Measurements from ENCODE around the gene RINT1. TPM values are rescaled to one million over a fixed set of nuclear protein-coding genes. Genes with fewer than 3 reads are reported as not detected.
"Not testable (repeated sequence)": the region's sequence is repeated elsewhere in the genome, so short reads cannot be mapped to it uniquely, and the experiment has no call there.

RINT1 gene
- polyA plus RNA-seq, 1 donor (not counting 4 experiments of a cell fraction or from before 2014, with no cell fraction given) = 23.6 TPM

- no peaks in the 10 kb centered on the region for H3K9me1 ChIP-seq (ENCODE audit: control insufficient read depth, extremely low read depth, insufficient read depth, low read length)
- no peak for TF ChIP-seq CTCF (optimal IDR thresholded peaks at IDR 0.05 in 1 of 3, IDR thresholded peaks at IDR 0.05 in 1 of 3, conservative IDR thresholded peaks at IDR 0.05 in 1 of 3; ENCODE audit: extremely low read depth in 1 of 3, insufficient read depth in 2 of 3, low read length in 3 of 3)
- TF ChIP-seq EZH2 (IDR thresholded peaks at IDR 0.05; ENCODE audit: low read length) = no peak
- no peak overlapping the region for H3K4me2 ChIP-seq (ENCODE audit: control insufficient read depth, extremely low read depth, insufficient read depth, low read depth, low read length)
- H3K27ac ChIP-seq (ENCODE audit: control insufficient read depth, insufficient read depth, low read length) = no peak overlapping the region
- no peaks in the 10 kb centered on the region for H3K9me3 ChIP-seq (ENCODE audit: control insufficient read depth, low read depth, low read length)
- peaks cover 6% of the 10 kb centered on the region for H3K4me1 ChIP-seq (ENCODE audit: control insufficient read depth, extremely low read depth, insufficient read depth, low read length)
- H3K4me3 ChIP-seq (ENCODE audit: control insufficient read depth in 2 of 3, extremely low read depth in 1 of 3, insufficient read depth in 2 of 3, low read depth in 1 of 3, low read length in 3 of 3) = no peak overlapping the region
- H3K9ac ChIP-seq (ENCODE audit: control insufficient read depth, extremely low read depth, insufficient read depth, low read length) = no peak overlapping the region
- no peaks in the 10 kb centered on the region for H3K36me3 ChIP-seq (ENCODE audit: control insufficient read depth in 2 of 2, extremely low read depth in 1 of 2, insufficient read depth in 2 of 2, low read length in 2 of 2)
- dilution Hi-C loops (cut with MboI; ENCODE audit: extremely low pct_ligation_motif_present, low sequenced_read_pairs) = no loop called here
- H3K79me2 ChIP-seq (ENCODE audit: control insufficient read depth, insufficient read depth, low read length) = no peaks in the 10 kb centered on the region
- FAIRE-seq (no peak), DNase-seq (ENCODE audit: low read depth, low spot score) (no peak)
- H3K27me3 ChIP-seq (ENCODE audit: control insufficient read depth, extremely low read depth, insufficient read depth, low read length) = no peaks in the 10 kb centered on the region
- no peak overlapping the region for H2AFZ ChIP-seq (ENCODE audit: control insufficient read depth, low read length)
- H4K20me1 ChIP-seq (ENCODE audit: control insufficient read depth, extremely low read depth, insufficient read depth, low read length) = no peaks in the 10 kb centered on the region
Measured at GRCh38 chr7:105596866-105597265, 64.9 kb downstream of the RINT1 start.

GRCh38 chr7:105599080-105599479 is 67.1 kb downstream of the RINT1 start:
- H3K27ac ChIP-seq (ENCODE audit: control insufficient read depth, insufficient read depth, low read length); H3K9me3 ChIP-seq (ENCODE audit: control insufficient read depth, low read depth, low read length); H3K4me2 ChIP-seq (ENCODE audit: control insufficient read depth, extremely low read depth, insufficient read depth, low read depth, low read length); H3K36me3 ChIP-seq (ENCODE audit: control insufficient read depth in 2 of 2, extremely low read depth in 1 of 2, insufficient read depth in 2 of 2, low read length in 2 of 2); H3K4me3 ChIP-seq (ENCODE audit: control insufficient read depth in 2 of 3, extremely low read depth in 1 of 3, insufficient read depth in 2 of 3, low read depth in 1 of 3, low read length in 3 of 3); DNase-seq (ENCODE audit: low read depth, low spot score); H3K79me2 ChIP-seq (ENCODE audit: control insufficient read depth, insufficient read depth, low read length); H3K9ac ChIP-seq (ENCODE audit: control insufficient read depth, extremely low read depth, insufficient read depth, low read length); FAIRE-seq; H2AFZ ChIP-seq (ENCODE audit: control insufficient read depth, low read length); H3K4me1 ChIP-seq (ENCODE audit: control insufficient read depth, extremely low read depth, insufficient read depth, low read length); H4K20me1 ChIP-seq (ENCODE audit: control insufficient read depth, extremely low read depth, insufficient read depth, low read length); H3K27me3 ChIP-seq (ENCODE audit: control insufficient read depth, extremely low read depth, insufficient read depth, low read length); H3K9me1 ChIP-seq (ENCODE audit: control insufficient read depth, extremely low read depth, insufficient read depth, low read length); dilution Hi-C loops (cut with MboI; ENCODE audit: extremely low pct_ligation_motif_present, low sequenced_read_pairs): not testable (repeated sequence)

GRCh38 chr7:105599551-105599950 is 67.5 kb downstream of the RINT1 start:
- DNase-seq (ENCODE audit: low read depth, low spot score) = no peak
- Histone ChIP-seq H3K4me3 (ENCODE audit: control insufficient read depth in 2 of 3, extremely low read depth in 1 of 3, insufficient read depth in 2 of 3, low read depth in 1 of 3, low read length in 3 of 3) (no peak overlapping the region), H3K9me1 (ENCODE audit: control insufficient read depth, extremely low read depth, insufficient read depth, low read length) (no peaks in the 10 kb centered on the region), H3K27me3 (ENCODE audit: control insufficient read depth, extremely low read depth, insufficient read depth, low read length) (no peaks in the 10 kb centered on the region), H2AFZ (ENCODE audit: control insufficient read depth, low read length) (no peak overlapping the region), H3K79me2 (ENCODE audit: control insufficient read depth, insufficient read depth, low read length) (no peaks in the 10 kb centered on the region), H3K36me3 (ENCODE audit: control insufficient read depth in 2 of 2, extremely low read depth in 1 of 2, insufficient read depth in 2 of 2, low read length in 2 of 2) (no peaks in the 10 kb centered on the region), H3K4me1 (ENCODE audit: control insufficient read depth, extremely low read depth, insufficient read depth, low read length) (peaks cover 6% of the 10 kb centered on the region), H3K9me3 (ENCODE audit: control insufficient read depth, low read depth, low read length) (no peaks in the 10 kb centered on the region), H3K4me2 (ENCODE audit: control insufficient read depth, extremely low read depth, insufficient read depth, low read depth, low read length) (no peak overlapping the region), H3K27ac (ENCODE audit: control insufficient read depth, insufficient read depth, low read length) (no peak overlapping the region), H3K9ac (ENCODE audit: control insufficient read depth, extremely low read depth, insufficient read depth, low read length) (no peak overlapping the region), H4K20me1 (ENCODE audit: control insufficient read depth, extremely low read depth, insufficient read depth, low read length) (no peaks in the 10 kb centered on the region)
- TF ChIP-seq EZH2 (IDR thresholded peaks at IDR 0.05; ENCODE audit: low read length) (no peak), CTCF (optimal IDR thresholded peaks at IDR 0.05 in 1 of 3, IDR thresholded peaks at IDR 0.05 in 1 of 3, conservative IDR thresholded peaks at IDR 0.05 in 1 of 3; ENCODE audit: extremely low read depth in 1 of 3, insufficient read depth in 2 of 3, low read length in 3 of 3) (no peak)
- FAIRE-seq = no peak
- dilution Hi-C loops (cut with MboI; ENCODE audit: extremely low pct_ligation_motif_present, low sequenced_read_pairs) = no loop called here

Measured in keratinocyte (primary cell).